Measurements from ENCODE around the gene PINK1. TPM values are rescaled to one million over a fixed set of nuclear protein-coding genes. Genes with fewer than 3 reads are reported as not detected.
A peak's percentile ranks its signal among the peaks of the same experiment; 100 is the strongest.

Gene PINK1
- total and polyA plus RNA-seq, 2 experiments from 2014 or later: 73.2 to 96.4 TPM

DNA sequence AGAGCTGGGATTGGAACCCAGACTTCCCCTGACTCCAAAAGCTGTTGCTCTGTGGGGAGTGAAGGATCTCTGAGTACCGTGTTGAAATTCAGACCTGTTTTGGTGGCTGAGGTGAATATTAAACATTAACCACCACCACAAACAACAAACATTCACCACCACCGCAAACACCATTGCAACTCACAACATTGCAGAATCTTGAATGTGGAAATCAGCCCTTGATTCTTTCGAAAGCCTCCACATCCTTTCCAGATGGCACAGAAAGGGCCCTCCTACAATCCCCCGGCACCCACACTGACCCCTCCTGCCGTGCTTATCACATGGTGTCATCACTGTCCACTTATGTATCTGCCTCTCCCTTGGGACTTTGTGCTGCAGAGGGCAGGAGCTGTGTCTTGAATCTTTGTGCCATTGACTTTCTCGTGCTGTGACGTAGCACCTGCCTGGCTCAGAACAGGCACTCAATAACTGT is 42.9 kb upstream of the PINK1 start:
- H3K36me3 ChIP-seq (replicated peaks; ENCODE audit: insufficient read depth, low read depth): no peaks in the 10 kb centered on the region
- no peaks in the 10 kb centered on the region for H3K9me2 ChIP-seq (replicated peaks; ENCODE audit: insufficient read depth)
- peaks cover 9% of the 10 kb centered on the region for H3K27me3 ChIP-seq
- H4K20me1 ChIP-seq (ENCODE audit: insufficient read depth, poor library complexity, severe bottlenecking): no peaks in the 10 kb centered on the region
- WGBS (ENCODE audit: low lambda C conversion rate, missing lambda C conversion rate): 41% methylated on average over 7 of the region's 7 CpGs
- DNase-seq (ENCODE audit: low spot score): peak; percentile 31
- peak overlapping the region; percentile 72 for H3K4me2 ChIP-seq
- peaks cover 20% of the 10 kb centered on the region for H3K4me1 ChIP-seq (ENCODE audit: insufficient read depth)
- H3K79me2 ChIP-seq: no peaks in the 10 kb centered on the region
- H3K4me3 ChIP-seq: no peak overlapping the region
- H2AFZ ChIP-seq: no peak overlapping the region
- H3K9me3 ChIP-seq (ENCODE audit: low read depth): no peaks in the 10 kb centered on the region
- TF ChIP-seq EZH2phosphoT487 (IDR thresholded peaks at IDR 0.05; ENCODE audit: low read depth, severe bottlenecking, unreplicated experiment) (no peak), EZH2 (IDR thresholded peaks at IDR 0.05; ENCODE audit: borderline replicate concordance) (no peak)
- TF ChIP-seq, protein P1, sequence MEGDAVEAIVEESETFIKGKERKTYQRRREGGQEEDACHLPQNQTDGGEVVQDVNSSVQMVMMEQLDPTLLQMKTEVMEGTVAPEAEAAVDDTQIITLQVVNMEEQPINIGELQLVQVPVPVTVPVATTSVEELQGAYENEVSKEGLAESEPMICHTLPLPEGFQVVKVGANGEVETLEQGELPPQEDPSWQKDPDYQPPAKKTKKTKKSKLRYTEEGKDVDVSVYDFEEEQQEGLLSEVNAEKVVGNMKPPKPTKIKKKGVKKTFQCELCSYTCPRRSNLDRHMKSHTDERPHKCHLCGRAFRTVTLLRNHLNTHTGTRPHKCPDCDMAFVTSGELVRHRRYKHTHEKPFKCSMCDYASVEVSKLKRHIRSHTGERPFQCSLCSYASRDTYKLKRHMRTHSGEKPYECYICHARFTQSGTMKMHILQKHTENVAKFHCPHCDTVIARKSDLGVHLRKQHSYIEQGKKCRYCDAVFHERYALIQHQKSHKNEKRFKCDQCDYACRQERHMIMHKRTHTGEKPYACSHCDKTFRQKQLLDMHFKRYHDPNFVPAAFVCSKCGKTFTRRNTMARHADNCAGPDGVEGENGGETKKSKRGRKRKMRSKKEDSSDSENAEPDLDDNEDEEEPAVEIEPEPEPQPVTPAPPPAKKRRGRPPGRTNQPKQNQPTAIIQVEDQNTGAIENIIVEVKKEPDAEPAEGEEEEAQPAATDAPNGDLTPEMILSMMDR (IDR thresholded peaks at IDR 0.05; ENCODE audit: poor library complexity): no peak
- H3K27ac ChIP-seq: no peak overlapping the region

DNA sequence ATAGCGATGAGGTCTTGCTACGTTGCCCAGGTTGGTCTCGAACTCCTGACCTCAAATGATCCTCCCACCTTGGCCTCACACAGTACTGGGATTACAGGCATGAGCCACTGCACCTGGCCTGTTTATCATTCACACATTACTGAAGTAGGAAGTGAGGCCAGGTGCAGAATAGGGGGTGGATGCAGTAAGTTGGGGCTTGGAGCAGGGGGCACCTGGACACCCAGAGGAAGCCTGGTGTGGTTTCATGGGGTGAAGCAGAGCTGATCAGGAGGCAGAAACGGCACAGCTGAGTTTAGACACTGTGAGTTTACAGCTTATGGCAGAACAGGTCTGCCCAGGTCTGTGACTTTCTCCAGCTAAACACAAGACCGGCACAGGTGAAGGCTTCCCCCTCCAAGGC is 39.5 kb upstream of the PINK1 start:
- H3K79me2 ChIP-seq: no peaks in the 10 kb centered on the region

DNA sequence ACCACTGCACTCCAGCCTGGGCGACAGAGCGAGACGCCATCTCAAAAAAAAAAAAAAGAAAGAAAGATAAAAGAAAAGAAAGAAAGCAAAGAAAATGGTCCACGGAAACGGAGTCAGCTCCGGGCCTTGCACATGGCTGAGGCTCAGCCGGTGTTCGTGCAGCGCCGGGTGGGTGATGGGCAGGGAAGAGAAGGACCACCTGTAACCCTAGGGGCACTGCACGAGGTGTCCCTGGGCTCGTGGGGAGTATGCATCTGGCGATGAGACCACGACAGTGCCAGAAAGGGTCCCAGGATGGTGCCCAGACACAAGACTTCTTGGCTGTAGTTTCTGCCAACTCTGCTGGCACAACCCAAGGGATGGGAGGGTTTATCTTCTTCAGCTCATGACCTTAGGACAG is 38.5 kb upstream of the PINK1 start:
- H2AFZ ChIP-seq: no peak overlapping the region
- peaks cover under 1% of the 10 kb centered on the region for H3K27me3 ChIP-seq
- H4K20me1 ChIP-seq (ENCODE audit: insufficient read depth, poor library complexity, severe bottlenecking): no peaks in the 10 kb centered on the region
- TF ChIP-seq, protein P1 (IDR thresholded peaks at IDR 0.05; ENCODE audit: poor library complexity): no peak
- no peak for TF ChIP-seq EZH2phosphoT487 (IDR thresholded peaks at IDR 0.05; ENCODE audit: low read depth, severe bottlenecking, unreplicated experiment)
- no peak for TF ChIP-seq EZH2 (IDR thresholded peaks at IDR 0.05; ENCODE audit: borderline replicate concordance)
- H3K4me3 ChIP-seq: no peak overlapping the region
- no peaks in the 10 kb centered on the region for H3K9me3 ChIP-seq (ENCODE audit: low read depth)
- 93% methylated on average over 14 of the region's 14 CpGs for WGBS (ENCODE audit: low lambda C conversion rate, missing lambda C conversion rate)
- no peak overlapping the region for H3K27ac ChIP-seq
- no peak for DNase-seq (ENCODE audit: low spot score)
- no peak overlapping the region for H3K4me2 ChIP-seq
- H3K79me2 ChIP-seq: no peaks in the 10 kb centered on the region
- peaks cover 9% of the 10 kb centered on the region for H3K4me1 ChIP-seq (ENCODE audit: insufficient read depth)
- H3K9me2 ChIP-seq (replicated peaks; ENCODE audit: insufficient read depth): no peaks in the 10 kb centered on the region
- H3K36me3 ChIP-seq (replicated peaks; ENCODE audit: insufficient read depth, low read depth): no peaks in the 10 kb centered on the region

More for the DNA sequence above, 39.5 kb upstream of the PINK1 start:
- Histone ChIP-seq H3K9me3 (ENCODE audit: low read depth) (no peaks in the 10 kb centered on the region), H3K9me2 (replicated peaks; ENCODE audit: insufficient read depth) (no peaks in the 10 kb centered on the region), H3K4me3 (no peak overlapping the region), H3K27me3 (peaks cover 4% of the 10 kb centered on the region), H2AFZ (no peak overlapping the region), H3K36me3 (replicated peaks; ENCODE audit: insufficient read depth, low read depth) (no peaks in the 10 kb centered on the region), H3K4me2 (no peak overlapping the region), H3K4me1 (ENCODE audit: insufficient read depth) (peaks cover 19% of the 10 kb centered on the region), H3K27ac (no peak overlapping the region), H4K20me1 (ENCODE audit: insufficient read depth, poor library complexity, severe bottlenecking) (no peaks in the 10 kb centered on the region)
- 87% methylated on average over 5 of the region's 5 CpGs for WGBS (ENCODE audit: low lambda C conversion rate, missing lambda C conversion rate)
- TF ChIP-seq, protein P1 (IDR thresholded peaks at IDR 0.05; ENCODE audit: poor library complexity): no peak
- DNase-seq (ENCODE audit: low spot score): no peak

DNA sequence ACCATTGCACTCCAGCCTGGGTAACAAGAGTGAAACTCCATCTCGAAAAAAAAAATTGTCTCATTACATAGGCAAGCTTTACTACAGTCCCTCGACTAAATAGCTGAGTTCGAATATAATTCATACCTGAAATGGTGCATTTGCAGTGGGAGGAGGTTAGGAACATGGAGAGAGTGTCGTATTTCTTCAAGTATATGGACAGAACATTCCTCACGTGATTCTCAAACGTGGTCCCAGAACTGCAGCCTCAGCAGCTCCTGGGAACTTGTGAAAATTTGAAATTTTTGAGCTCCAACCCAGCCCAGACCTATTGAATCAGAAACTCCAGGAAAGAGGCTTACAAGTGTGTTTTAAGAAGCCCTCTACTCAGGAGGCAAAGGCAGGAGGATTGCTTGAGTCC is 37.2 kb upstream of the PINK1 start:
- Histone ChIP-seq H2AFZ (no peak overlapping the region), H4K20me1 (ENCODE audit: insufficient read depth, poor library complexity, severe bottlenecking) (no peaks in the 10 kb centered on the region), H3K4me2 (no peak overlapping the region), H3K9me2 (replicated peaks; ENCODE audit: insufficient read depth) (no peaks in the 10 kb centered on the region), H3K4me3 (no peak overlapping the region), H3K79me2 (no peaks in the 10 kb centered on the region), H3K9me3 (ENCODE audit: low read depth) (no peaks in the 10 kb centered on the region), H3K4me1 (ENCODE audit: insufficient read depth) (no peaks in the 10 kb centered on the region), H3K36me3 (replicated peaks; ENCODE audit: insufficient read depth, low read depth) (no peaks in the 10 kb centered on the region), H3K27ac (no peak overlapping the region), H3K27me3 (no peaks in the 10 kb centered on the region)
- WGBS (ENCODE audit: low lambda C conversion rate, missing lambda C conversion rate): 44% methylated on average over 6 of the region's 6 CpGs
- TF ChIP-seq EZH2phosphoT487 (IDR thresholded peaks at IDR 0.05; ENCODE audit: low read depth, severe bottlenecking, unreplicated experiment) (no peak), EZH2 (IDR thresholded peaks at IDR 0.05; ENCODE audit: borderline replicate concordance) (no peak)
- TF ChIP-seq, protein P1 (IDR thresholded peaks at IDR 0.05; ENCODE audit: poor library complexity): no peak
- no peak for DNase-seq (ENCODE audit: low spot score)
